Fibroblast of lung (primary cell): ENCODE data around the gene RAPGEF5. TPM values are rescaled to one million over a fixed set of nuclear protein-coding genes. Genes with fewer than 3 reads are reported as not detected.
A peak's percentile ranks its signal among the peaks of the same experiment; 100 is the strongest.

Source experiments
- DNase-seq, 2 donors: peaks; one replicate each; pipeline versions ENCODE4 v3.0.0 to v3.0.0-alpha.2; 2010; ENCODE audit warnings: low read depth in 2 of 2
- H2AFZ ChIP-seq: 2 replicates; pipeline ENCODE4 v1.5.1; 2012; ENCODE audit warnings: low read length, control low read depth, inconsistent platforms
- H3K27ac ChIP-seq: 2 replicates; pipeline ENCODE4 v1.5.1; 2011; ENCODE audit warnings: low read length, control low read depth; ENCODE audit not compliant: insufficient read depth
- H3K27me3 ChIP-seq: 2 replicates; pipeline ENCODE4 v1.5.1; 2011; ENCODE audit warnings: mild to moderate bottlenecking, low read length; ENCODE audit not compliant: control insufficient read depth, insufficient read depth
- H3K36me3 ChIP-seq: 2 replicates; pipeline ENCODE4 v1.5.1; 2011; ENCODE audit warnings: low read length; ENCODE audit not compliant: control insufficient read depth, insufficient read depth
- H3K4me1 ChIP-seq: 2 replicates; pipeline ENCODE4 v1.5.1; 2011; ENCODE audit warnings: low read length; ENCODE audit not compliant: control insufficient read depth, insufficient read depth; ENCODE audit errors: extremely low read depth
- H3K4me2 ChIP-seq: 2 replicates; pipeline ENCODE4 v1.5.1; 2011; ENCODE audit warnings: low read length, control low read depth; ENCODE audit not compliant: insufficient read depth; ENCODE audit errors: extremely low read depth
- H3K4me3 ChIP-seq, 4 experiments: fragments of 200-600 bp in 1 of 4; sonication (generic) in 1 of 4; replicated peaks in 1 of 4; 2 replicates each; pipeline ENCODE4 v1.5.1; 2011 to 2016; ENCODE audit warnings: low read length in 4 of 4, low read depth in 3 of 4, mild to moderate bottlenecking in 3 of 4, control low read depth in 2 of 4, inconsistent platforms in 1 of 4, mixed read lengths in 1 of 4; ENCODE audit not compliant: insufficient read depth in 1 of 4; ENCODE audit errors: control extremely low read depth in 1 of 4
- H3K79me2 ChIP-seq: 2 replicates; pipeline ENCODE4 v1.5.1; 2012; ENCODE audit warnings: mild to moderate bottlenecking, low read length, inconsistent platforms; ENCODE audit not compliant: control insufficient read depth, insufficient read depth
- H3K9ac ChIP-seq: 2 replicates; pipeline ENCODE4 v1.5.1; 2011; ENCODE audit warnings: mild to moderate bottlenecking, low read length, control low read depth; ENCODE audit not compliant: insufficient read depth
- H3K9me3 ChIP-seq: 2 replicates; pipeline ENCODE4 v1.5.1; 2012; ENCODE audit warnings: low read depth, low read length; ENCODE audit not compliant: control insufficient read depth, insufficient read depth
- H4K20me1 ChIP-seq: 2 replicates; pipeline ENCODE4 v1.5.1; 2011; ENCODE audit warnings: low read length; ENCODE audit not compliant: control insufficient read depth, insufficient read depth; ENCODE audit errors: extremely low read depth
- CTCF ChIP-seq, 2 donors: IDR thresholded peaks in 1 of 2; conservative IDR thresholded peaks in 1 of 2; 1 replicate in 1 of 2; 2 replicates in 1 of 2; pipeline ENCODE4 v1.5.1; 2011 to 2012; ENCODE audit warnings: low read length in 2 of 2, control low read depth in 1 of 2, inconsistent platforms in 1 of 2, low read depth in 1 of 2, mild to moderate bottlenecking in 1 of 2
- EZH2 ChIP-seq: IDR thresholded peaks from 2 replicates; pipeline ENCODE4 v1.5.1; 2012; ENCODE audit warnings: low read length, control low read depth, mild to moderate bottlenecking; ENCODE audit errors: missing control alignments
- polyA plus RNA-seq, 2 donors: library from polyadenylated mRNA; depleted of rRNA in 1 of 2; stranded (reverse) in 1 of 2; unstranded in 1 of 2; fragments of >200 nt; gene quantifications; 2 replicates each; pipeline ENCODE4 v1.2.1, GENCODE V29; 2011 to 2012; ENCODE audit warnings: missing spikeins in 1 of 2
- total RNA-seq: library from RNA; depleted of rRNA; stranded (reverse); fragments of >200 nt; gene quantifications from 2 replicates; pipeline ENCODE4 v1.2.1, GENCODE V29; 2014

The RAPGEF5 gene
- total and polyA plus RNA-seq, 2 donors (not counting 1 experiment from before 2014, with no cell fraction given): 1.4 to 1.5 TPM

GRCh38 chr7:22234227-22234626 lies 122.7 kb downstream of the RAPGEF5 start:
- Histone ChIP-seq H3K79me2 (no peaks in the 10 kb centered on the region), H4K20me1 (no peaks in the 10 kb centered on the region), H3K36me3 (no peaks in the 10 kb centered on the region), H3K27me3 (no peaks in the 10 kb centered on the region), H3K4me3 (no peak overlapping the region), H3K4me2 (no peak overlapping the region), H3K4me1 (no peaks in the 10 kb centered on the region), H3K9ac (no peak overlapping the region), H2AFZ (no peak overlapping the region), H3K9me3 (no peaks in the 10 kb centered on the region), H3K27ac (no peak overlapping the region)
- TF ChIP-seq EZH2: no peak
- no peak for TF ChIP-seq CTCF (conservative IDR thresholded peaks at IDR 0.05 in 1 of 2, IDR thresholded peaks at IDR 0.05 in 1 of 2; ENCODE audit: low read depth in 1 of 2, low read length in 2 of 2)
- peak in 1 of 2 donors; percentile 49 for DNase-seq

- H3K4me3 ChIP-seq: no peak overlapping the region
- no peak overlapping the region for H3K9ac ChIP-seq
- H4K20me1 ChIP-seq: no peaks in the 10 kb centered on the region
- TF ChIP-seq EZH2: no peak
- TF ChIP-seq CTCF (conservative IDR thresholded peaks at IDR 0.05 in 1 of 2, IDR thresholded peaks at IDR 0.05 in 1 of 2; ENCODE audit: low read depth in 1 of 2, low read length in 2 of 2): no peak
- no peaks in the 10 kb centered on the region for H3K36me3 ChIP-seq
- no peaks in the 10 kb centered on the region for H3K4me1 ChIP-seq
- H3K4me2 ChIP-seq: no peak overlapping the region
- no peaks in the 10 kb centered on the region for H3K27me3 ChIP-seq
- no peak for DNase-seq
- no peaks in the 10 kb centered on the region for H3K9me3 ChIP-seq
- no peak overlapping the region for H3K27ac ChIP-seq
- H3K79me2 ChIP-seq: no peaks in the 10 kb centered on the region
- no peak overlapping the region for H2AFZ ChIP-seq
These were observed 125.1 kb downstream of the RAPGEF5 start for GRCh38 chr7:22231806-22232205.

- Histone ChIP-seq H3K4me3 (no peak overlapping the region), H3K4me2 (no peak overlapping the region), H3K36me3 (no peaks in the 10 kb centered on the region), H3K4me1 (no peaks in the 10 kb centered on the region), H3K9me3 (no peaks in the 10 kb centered on the region), H3K27ac (no peak overlapping the region), H3K79me2 (no peaks in the 10 kb centered on the region), H3K9ac (no peak overlapping the region), H2AFZ (no peak overlapping the region), H4K20me1 (no peaks in the 10 kb centered on the region), H3K27me3 (no peaks in the 10 kb centered on the region)
- no peak for DNase-seq
- TF ChIP-seq CTCF (conservative IDR thresholded peaks at IDR 0.05 in 1 of 2, IDR thresholded peaks at IDR 0.05 in 1 of 2; ENCODE audit: low read depth in 1 of 2, low read length in 2 of 2) (no peak), EZH2 (no peak)
These were observed 125.8 kb downstream of the RAPGEF5 start for GRCh38 chr7:22231141-22231540.
